IgD-negative memory B cell (primary cell): Measurements from ENCODE around the gene JAK2. TPM values are rescaled to one million over a fixed set of nuclear protein-coding genes. Genes with fewer than 3 reads are reported as not detected.

Experiments
- H3K27ac Mint-ChIP-seq, 3 donors: one replicate each; pipeline ENCODE4 v1.8.0; 2020 to 2022; ENCODE audit warnings: mild to moderate bottlenecking in 3 of 3, mixed read lengths in 3 of 3, moderate library complexity in 1 of 3
- H3K27me3 Mint-ChIP-seq: one replicate; pipeline ENCODE4 v1.8.0; 2021; ENCODE audit warnings: mixed read lengths
- H3K36me3 Mint-ChIP-seq: one replicate; pipeline ENCODE4 v1.8.0; 2020; ENCODE audit warnings: mild to moderate bottlenecking, mixed read lengths
- H3K4me1 Mint-ChIP-seq, 3 donors: one replicate each; pipeline ENCODE4 v1.8.0; 2020 to 2022; ENCODE audit warnings: mixed read lengths in 3 of 3, mild to moderate bottlenecking in 1 of 3
- H3K4me3 Mint-ChIP-seq, 4 donors: one replicate each; pipeline ENCODE4 v1.8.0; 2020 to 2022; ENCODE audit warnings: mild to moderate bottlenecking in 4 of 4, mixed read lengths in 4 of 4, moderate library complexity in 3 of 4
- H3K9me3 Mint-ChIP-seq, 3 donors: one replicate each; pipeline ENCODE4 v1.8.0; 2020 to 2021; ENCODE audit warnings: mixed read lengths in 3 of 3, mild to moderate bottlenecking in 1 of 3
- polyA plus RNA-seq: library from polyadenylated mRNA; unstranded; fragments of 300-500 nt; fragmentation: Illumina TruSeq; gene quantifications from one replicate; pipeline ENCODE4 v1.2.3, GENCODE V29; 2021

JAK2 gene
- polyA plus RNA-seq, 1 donor from 2014 or later, result 9.2 TPM

GRCh38 chr9:4965174-4965821 lies 19.8 kb upstream of the JAK2 start:
- H3K9me3 Mint-ChIP-seq, result peaks cover 3 to 20% (median 5%) of the 10 kb centered on the region in 3 donors
- peaks cover 13 to 18% (median 15%) of the 10 kb centered on the region in 3 donors for H3K4me1 Mint-ChIP-seq
- H3K36me3 Mint-ChIP-seq, result peaks cover 6% of the 10 kb centered on the region
- no peak overlapping the region for H3K27ac Mint-ChIP-seq
- no peaks in the 10 kb centered on the region for H3K27me3 Mint-ChIP-seq
- H3K4me3 Mint-ChIP-seq, result no peak overlapping the region

- Mint-ChIP-seq H3K9me3 (peaks cover 3 to 20% (median 4%) of the 10 kb centered on the region in 3 donors), H3K4me3 (no peak overlapping the region), H3K27ac (no peak overlapping the region), H3K27me3 (no peaks in the 10 kb centered on the region), H3K36me3 (peaks cover 5% of the 10 kb centered on the region), H3K4me1 (peaks cover 13 to 18% (median 13%) of the 10 kb centered on the region in 3 donors)
Measured at GRCh38 chr9:4967523-4967922, 17.5 kb upstream of the JAK2 start.

GRCh38 chr9:4969130-4969529 lies 15.9 kb upstream of the JAK2 start:
- H3K4me1 Mint-ChIP-seq, result peaks cover 13 to 18% (median 13%) of the 10 kb centered on the region in 3 donors
- H3K9me3 Mint-ChIP-seq, result peaks cover 0 to 5% (median 0%) of the 10 kb centered on the region in 3 donors
- H3K27me3 Mint-ChIP-seq, result no peaks in the 10 kb centered on the region
- peak overlapping the region in 1 of 4 donors; percentile 52 for H3K4me3 Mint-ChIP-seq
- peak overlapping the region in 1 of 3 donors; percentile 6 for H3K27ac Mint-ChIP-seq
- H3K36me3 Mint-ChIP-seq, result no peaks in the 10 kb centered on the region

- Mint-ChIP-seq H3K4me1 (peaks cover 10 to 13% (median 11%) of the 10 kb centered on the region in 3 donors), H3K9me3 (no peaks in the 10 kb centered on the region), H3K4me3 (no peak overlapping the region), H3K27me3 (no peaks in the 10 kb centered on the region), H3K27ac (no peak overlapping the region), H3K36me3 (no peaks in the 10 kb centered on the region)
Measured at GRCh38 chr9:4970970-4971641, 14.0 kb upstream of the JAK2 start.

GRCh38 chr9:4973246-4973645 lies 11.8 kb upstream of the JAK2 start:
- no peaks in the 10 kb centered on the region for H3K27me3 Mint-ChIP-seq
- no peaks in the 10 kb centered on the region for H3K9me3 Mint-ChIP-seq
- no peak overlapping the region for H3K27ac Mint-ChIP-seq
- no peaks in the 10 kb centered on the region for H3K36me3 Mint-ChIP-seq
- peaks cover 2 to 5% (median 3%) of the 10 kb centered on the region in 3 donors for H3K4me1 Mint-ChIP-seq
- H3K4me3 Mint-ChIP-seq, result no peak overlapping the region

- H3K27me3 Mint-ChIP-seq, result no peaks in the 10 kb centered on the region
- H3K4me3 Mint-ChIP-seq, result no peak overlapping the region
- H3K9me3 Mint-ChIP-seq, result no peaks in the 10 kb centered on the region
- peaks cover 2 to 5% (median 2%) of the 10 kb centered on the region in 3 donors for H3K4me1 Mint-ChIP-seq
- H3K27ac Mint-ChIP-seq, result no peak overlapping the region
- no peaks in the 10 kb centered on the region for H3K36me3 Mint-ChIP-seq
Measured at GRCh38 chr9:4973902-4974301, 11.2 kb upstream of the JAK2 start.

- H3K27me3 Mint-ChIP-seq, result no peaks in the 10 kb centered on the region
- H3K4me3 Mint-ChIP-seq, result peak overlapping the region in 1 of 4 donors; percentile 8
Measured at GRCh38 chr9:4979239-4979638, 5.8 kb upstream of the JAK2 start.

GRCh38 chr9:4980086-4980727 lies 4.9 kb upstream of the JAK2 start:
- no peak overlapping the region for H3K27ac Mint-ChIP-seq
- H3K27me3 Mint-ChIP-seq, result no peaks in the 10 kb centered on the region
- peak overlapping the region in 1 of 4 donors; percentile 45 for H3K4me3 Mint-ChIP-seq
- H3K36me3 Mint-ChIP-seq, result no peaks in the 10 kb centered on the region
- H3K4me1 Mint-ChIP-seq, result peaks cover 18 to 25% (median 25%) of the 10 kb centered on the region in 3 donors
- H3K9me3 Mint-ChIP-seq, result no peaks in the 10 kb centered on the region

More at GRCh38 chr9:4979239-4979638, 5.8 kb upstream of the JAK2 start:
- H3K36me3 Mint-ChIP-seq, result no peaks in the 10 kb centered on the region
- no peak overlapping the region for H3K27ac Mint-ChIP-seq
- no peaks in the 10 kb centered on the region for H3K9me3 Mint-ChIP-seq
- H3K4me1 Mint-ChIP-seq, result peaks cover 18 to 25% (median 24%) of the 10 kb centered on the region in 3 donors

GRCh38 chr9:4982721-4983482 lies 2.2 kb upstream of the JAK2 start:
- Mint-ChIP-seq H3K36me3 (no peaks in the 10 kb centered on the region), H3K9me3 (no peaks in the 10 kb centered on the region), H3K27me3 (no peaks in the 10 kb centered on the region), H3K4me1 (peaks cover 29 to 43% (median 38%) of the 10 kb centered on the region in 3 donors), H3K4me3 (peak overlapping the region in 3 of 4 donors; percentile 9 to 94 (median 50)), H3K27ac (peak overlapping the region in 2 of 3 donors; percentile 24 to 65)

- no peaks in the 10 kb centered on the region for H3K36me3 Mint-ChIP-seq
- peak overlapping the region in 2 of 3 donors; percentile 55 to 78 for H3K27ac Mint-ChIP-seq
- no peaks in the 10 kb centered on the region for H3K27me3 Mint-ChIP-seq
- H3K4me1 Mint-ChIP-seq, result peaks cover 29 to 43% (median 38%) of the 10 kb centered on the region in 3 donors
- H3K9me3 Mint-ChIP-seq, result no peaks in the 10 kb centered on the region
- peak overlapping the region; percentile 92 to 97 (median 94) for H3K4me3 Mint-ChIP-seq
Measured at GRCh38 chr9:4983601-4984165, 1.4 kb upstream of the JAK2 start.

GRCh38 chr9:4984171-4984620 lies 876 bp upstream of the JAK2 start:
- Mint-ChIP-seq H3K27me3 (no peaks in the 10 kb centered on the region), H3K4me1 (peaks cover 29 to 43% (median 38%) of the 10 kb centered on the region in 3 donors), H3K4me3 (peak overlapping the region; percentile 92 to 97 (median 94)), H3K9me3 (no peaks in the 10 kb centered on the region), H3K27ac (peak overlapping the region; percentile 55 to 84 (median 78)), H3K36me3 (no peaks in the 10 kb centered on the region)

GRCh38 chr9:4985386-4986266 lies 554 bp downstream of the JAK2 start:
- H3K27ac Mint-ChIP-seq, result peak overlapping the region; percentile 68 to 92 (median 78)
- peak overlapping the region; percentile 93 to 97 (median 94) for H3K4me3 Mint-ChIP-seq
- H3K4me1 Mint-ChIP-seq, result peaks cover 24 to 33% (median 31%) of the 10 kb centered on the region in 3 donors
- no peaks in the 10 kb centered on the region for H3K9me3 Mint-ChIP-seq
- no peaks in the 10 kb centered on the region for H3K36me3 Mint-ChIP-seq
- H3K27me3 Mint-ChIP-seq, result no peaks in the 10 kb centered on the region

- Mint-ChIP-seq H3K4me3 (peak overlapping the region; percentile 93 to 97 (median 94)), H3K9me3 (no peaks in the 10 kb centered on the region), H3K4me1 (peaks cover 24 to 33% (median 31%) of the 10 kb centered on the region in 3 donors), H3K36me3 (no peaks in the 10 kb centered on the region), H3K27me3 (no peaks in the 10 kb centered on the region), H3K27ac (peak overlapping the region in 2 of 3 donors; percentile 68 to 78)
Measured at GRCh38 chr9:4986296-4986695, 1.2 kb downstream of the JAK2 start.
